Kidney (tissue), 2 donors: Measurements from ENCODE around the gene KAT2B. TPM values are rescaled to one million over a fixed set of nuclear protein-coding genes. Genes with fewer than 3 reads are reported as not detected.

Experiments
- microRNA-seq: library from miRNA; unstranded; fragments of <30 nt; microRNA quantifications from one replicate; pipeline ENCODE4 v1.2.0, GENCODE V29; 2020
- polyA plus RNA-seq: library from polyadenylated mRNA; stranded (reverse); fragments of 350-450 nt; fragmentation: Illumina TruSeq; extraction: RNeasy Lipid Tissue Mini Kit (QIAGEN cat#74804); gene quantifications from one replicate; pipeline ENCODE4 v1.2.3, GENCODE V29; 2014; ENCODE audit warnings: low read depth, low replicate concordance; ENCODE audit not compliant: insufficient read depth
- total RNA-seq: library from RNA; stranded (reverse); fragmentation: NEBNext Ultra II Directional; extraction: Animal tissue kit (Norgen Biotek cat#: 25700); gene quantifications from one replicate; pipeline ENCODE4 v1.2.1, GENCODE V29; 2021
- donor health status: DM: yes; HTN: yes; CAD: no.

Gene KAT2B
- total and polyA plus RNA-seq, 2 donors from 2014 or later: 9.5 to 30.1 TPM

Small RNA genes lying within 50 kb of the gene (microRNA-seq; reads per million reads assigned to microRNA genes)
- not detected for gene MIR3135A

Other genes with a start within 250 kb of the KAT2B start
- 2.1 TPM for gene EFHB, start 106.2 kb upstream of the KAT2B start, total RNA-seq
- gene EFHB, start 106.2 kb upstream of the KAT2B start, polyA plus RNA-seq: 3.5 TPM
- 76.9 TPM for gene RAB5A, start 93.3 kb upstream of the KAT2B start, total RNA-seq
- gene RAB5A, start 93.3 kb upstream of the KAT2B start, polyA plus RNA-seq: 27.6 TPM
- gene PP2D1, start 28.2 kb upstream of the KAT2B start, total RNA-seq: not detected
- not detected for gene PP2D1, start 28.2 kb upstream of the KAT2B start, polyA plus RNA-seq
- gene SGO1, start 145.8 kb downstream of the KAT2B start, total RNA-seq: 0.72 TPM
- gene SGO1, start 145.8 kb downstream of the KAT2B start, polyA plus RNA-seq: 0.37 TPM